GF-D8 (cell line): ENCODE results near the gene DUSP1.
"Not testable (repeated sequence)": the region's sequence is repeated elsewhere in the genome, so short reads cannot be mapped to it uniquely, and the experiment has no call there.

ENCODE experiments used
- DNase-seq: peaks from one replicate; lab custom pipeline; 2025; lab: John Stamatoyannopoulos, UW

The DUSP1 gene

GRCh38 chr5:172797771-172798191 is 26.8 kb upstream of the DUSP1 start:
- no peak for DNase-seq

- no peak for DNase-seq
Measured at GRCh38 chr5:172796306-172796705, 25.3 kb upstream of the DUSP1 start.

GRCh38 chr5:172795318-172795977 is 24.5 kb upstream of the DUSP1 start:
- DNase-seq = no peak

- no peak for DNase-seq
Measured at GRCh38 chr5:172793577-172794488, 22.8 kb upstream of the DUSP1 start.

GRCh38 chr5:172792701-172793570 is 21.9 kb upstream of the DUSP1 start:
- DNase-seq = no peak

- DNase-seq = no peak
Measured at GRCh38 chr5:172791726-172792445, 20.9 kb upstream of the DUSP1 start.

GRCh38 chr5:172791286-172791685 is 20.3 kb upstream of the DUSP1 start:
- no peak for DNase-seq

GRCh38 chr5:172790496-172790889 is 19.5 kb upstream of the DUSP1 start:
- DNase-seq = no peak

- no peak for DNase-seq
Measured at GRCh38 chr5:172789687-172790495, 18.9 kb upstream of the DUSP1 start.

- DNase-seq = no peak
Measured at GRCh38 chr5:172788771-172789686, 18.0 kb upstream of the DUSP1 start.

GRCh38 chr5:172787538-172787937 is 16.5 kb upstream of the DUSP1 start:
- DNase-seq = not testable (repeated sequence)

- no peak for DNase-seq
Measured at GRCh38 chr5:172786736-172787462, 15.9 kb upstream of the DUSP1 start.

- DNase-seq = no peak
Measured at GRCh38 chr5:172785429-172786088, 14.6 kb upstream of the DUSP1 start.

GRCh38 chr5:172784162-172784561 is 13.2 kb upstream of the DUSP1 start:
- DNase-seq = not testable (repeated sequence)

- not testable (repeated sequence) for DNase-seq
Measured at GRCh38 chr5:172783319-172783718, 12.3 kb upstream of the DUSP1 start.

GRCh38 chr5:172782169-172783039 is 11.4 kb upstream of the DUSP1 start:
- no peak for DNase-seq

GRCh38 chr5:172779691-172780341 is 8.8 kb upstream of the DUSP1 start:
- no peak for DNase-seq
